MM.1S (cell line): ENCODE results near the gene VPS16.

Experiments
- DNase-seq: peaks from one replicate; pipeline ENCODE4 v3.0.0-alpha.2; 2015
- H2AFZ ChIP-seq: fragments of 300-600 bp; sonication (generic); 2 replicates; pipeline ENCODE4 v1.6.0; 2016; ENCODE audit warnings: antibody characterized with exemption, low read length
- H3F3A ChIP-seq: fragments of 300-600 bp; sonication (generic); 2 replicates; pipeline ENCODE4 v1.6.1; 2016; ENCODE audit warnings: mild to moderate bottlenecking, antibody characterized with exemption, low read length, moderate library complexity, mixed read lengths; ENCODE audit not compliant: insufficient read depth
- H3K27ac ChIP-seq: fragments of 300-600 bp; sonication (generic); 2 replicates; pipeline ENCODE4 v1.5.1; 2016; ENCODE audit warnings: mild to moderate bottlenecking, low read length
- H3K27me3 ChIP-seq: fragments of 300-600 bp; sonication (generic); replicated peaks from 2 replicates; pipeline ENCODE4 v1.6.0; 2016; ENCODE audit warnings: low read length; ENCODE audit not compliant: insufficient read depth
- H3K36me3 ChIP-seq: fragments of 300-600 bp; sonication (generic); replicated peaks from 2 replicates; pipeline ENCODE4 v1.6.1; 2016; ENCODE audit warnings: mild to moderate bottlenecking, low read length, mixed read lengths; ENCODE audit not compliant: insufficient read depth
- H3K4me1 ChIP-seq: fragments of 300-600 bp; sonication (generic); 2 replicates; pipeline ENCODE4 v1.6.1; 2016; ENCODE audit warnings: low read length, mixed read lengths
- H3K4me2 ChIP-seq: fragments of 300-600 bp; sonication (generic); 2 replicates; pipeline ENCODE4 v1.6.0; 2016; ENCODE audit warnings: low read depth, low read length
- H3K4me3 ChIP-seq: fragments of 300-600 bp; sonication (generic); 2 replicates; pipeline ENCODE4 v1.5.1; 2016; ENCODE audit warnings: low read length, mixed read lengths
- H3K79me2 ChIP-seq: fragments of 300-600 bp; sonication (generic); 2 replicates; pipeline ENCODE4 v1.6.1; 2016; ENCODE audit warnings: mixed run types, low read length, mixed read lengths
- H3K9ac ChIP-seq: fragments of 300-600 bp; sonication (generic); 2 replicates; pipeline ENCODE4 v1.6.1; 2016; ENCODE audit warnings: low read length, mixed read lengths
- H3K9me2 ChIP-seq: fragments of 300-600 bp; sonication (generic); replicated peaks from 2 replicates; pipeline ENCODE4 v1.6.1; 2016; ENCODE audit warnings: mild to moderate bottlenecking, low read length, mixed read lengths; ENCODE audit not compliant: insufficient read depth
- H3K9me3 ChIP-seq: fragments of 300-600 bp; sonication (generic); replicated peaks from 2 replicates; pipeline ENCODE4 v1.6.1; 2016; ENCODE audit warnings: mild to moderate bottlenecking, low read length, mixed read lengths; ENCODE audit not compliant: insufficient read depth
- H4K20me1 ChIP-seq: fragments of 300-600 bp; sonication (generic); 2 replicates; pipeline ENCODE4 v1.6.1; 2016; ENCODE audit warnings: mild to moderate bottlenecking, low read length, moderate library complexity, mixed read lengths; ENCODE audit not compliant: insufficient read depth
- EZH2 ChIP-seq: fragments of 300-600 bp; sonication (generic); optimal IDR thresholded peaks from 2 replicates; pipeline ENCODE3; 2017; ENCODE audit warnings: low read depth, mild to moderate bottlenecking, antibody characterized with exemption, low read length, mixed read lengths
- EZH2phosphoT487 ChIP-seq: fragments of 300-600 bp; sonication (generic); IDR thresholded peaks from 2 replicates; pipeline ENCODE4 v1.6.1; 2018; ENCODE audit warnings: antibody characterized with exemption, low read length
- TF ChIP-seq, protein P1 (sequence below): fragments of 300-600 bp; sonication (generic); IDR thresholded peaks from 2 replicates; pipeline ENCODE4 v1.5.1; 2016; ENCODE audit warnings: antibody characterized with exemption, low read length, mixed read lengths

The VPS16 gene

DNA sequence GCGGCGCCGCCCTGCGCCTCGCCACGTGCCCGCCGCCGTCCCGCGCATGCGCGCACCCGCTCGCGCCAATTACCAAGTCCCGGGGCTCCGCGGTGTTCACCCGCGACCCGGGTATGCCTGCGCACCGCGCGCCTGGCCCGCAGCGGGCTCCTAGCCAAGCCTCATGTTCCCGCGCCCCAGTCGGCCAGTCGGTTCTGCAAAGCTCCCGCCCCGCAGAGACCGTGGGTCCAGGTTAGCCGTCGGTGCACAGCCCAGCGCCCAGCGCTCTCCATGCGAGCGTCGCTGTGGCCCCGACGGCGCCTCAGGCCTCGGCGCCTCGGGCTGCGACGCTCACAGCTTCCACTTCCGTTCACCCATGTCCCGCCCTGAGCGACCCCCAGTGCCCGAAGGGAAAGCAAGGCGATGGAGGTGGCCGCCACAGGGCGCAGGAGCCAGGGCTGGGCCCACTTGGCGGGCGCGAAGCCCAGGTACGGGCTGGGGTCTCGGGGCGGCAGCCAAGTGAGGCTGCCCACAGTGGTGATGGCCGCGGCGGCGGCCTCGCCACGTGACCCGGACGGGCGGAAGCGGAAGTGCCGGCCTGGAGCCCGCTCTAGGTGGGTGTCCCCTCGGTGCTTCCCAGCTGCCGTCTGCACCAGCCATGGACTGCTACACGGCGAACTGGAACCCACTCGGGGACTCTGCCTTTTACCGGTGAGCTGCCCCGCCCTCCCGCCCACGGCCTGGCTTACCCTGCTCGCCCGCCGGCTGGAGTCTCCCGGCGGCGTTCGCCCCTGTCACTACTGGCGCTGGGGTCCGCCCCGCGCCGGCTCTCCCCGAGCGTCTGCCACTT, at the start of gene VPS16, which contains the start of gene PCED1A:
Gene VPS16, plus strand, starts transcription at position 608 of the 829 bp plus-strand sequence. Its CDS starts 30 bp downstream, at position 638.
Gene PCED1A, minus strand, starts transcription at position 518 of the 829 bp plus-strand sequence. CDS start 743 bp downstream, outside the sequence.
- H3K79me2 ChIP-seq: peaks cover 10% of the 10 kb centered on the region
- H3K4me3 ChIP-seq: peak within 1 kb of the TSS; percentile 97
- H3K4me1 ChIP-seq: peaks cover 5% of the 10 kb centered on the region; the same call in 1 of the 2 replicates
- no peaks in the 10 kb centered on the region for H3K36me3 ChIP-seq
- H3K27ac ChIP-seq: peak within 1 kb of the TSS; percentile 44; the same call in 1 of the 2 replicates
- peak within 1 kb of the TSS; percentile 97 for H2AFZ ChIP-seq
- TF ChIP-seq, protein P1, sequence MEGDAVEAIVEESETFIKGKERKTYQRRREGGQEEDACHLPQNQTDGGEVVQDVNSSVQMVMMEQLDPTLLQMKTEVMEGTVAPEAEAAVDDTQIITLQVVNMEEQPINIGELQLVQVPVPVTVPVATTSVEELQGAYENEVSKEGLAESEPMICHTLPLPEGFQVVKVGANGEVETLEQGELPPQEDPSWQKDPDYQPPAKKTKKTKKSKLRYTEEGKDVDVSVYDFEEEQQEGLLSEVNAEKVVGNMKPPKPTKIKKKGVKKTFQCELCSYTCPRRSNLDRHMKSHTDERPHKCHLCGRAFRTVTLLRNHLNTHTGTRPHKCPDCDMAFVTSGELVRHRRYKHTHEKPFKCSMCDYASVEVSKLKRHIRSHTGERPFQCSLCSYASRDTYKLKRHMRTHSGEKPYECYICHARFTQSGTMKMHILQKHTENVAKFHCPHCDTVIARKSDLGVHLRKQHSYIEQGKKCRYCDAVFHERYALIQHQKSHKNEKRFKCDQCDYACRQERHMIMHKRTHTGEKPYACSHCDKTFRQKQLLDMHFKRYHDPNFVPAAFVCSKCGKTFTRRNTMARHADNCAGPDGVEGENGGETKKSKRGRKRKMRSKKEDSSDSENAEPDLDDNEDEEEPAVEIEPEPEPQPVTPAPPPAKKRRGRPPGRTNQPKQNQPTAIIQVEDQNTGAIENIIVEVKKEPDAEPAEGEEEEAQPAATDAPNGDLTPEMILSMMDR: no peak
- no peak for TF ChIP-seq EZH2
- no peak for TF ChIP-seq EZH2phosphoT487
- no peaks in the 10 kb centered on the region for H3K27me3 ChIP-seq
- no peaks in the 10 kb centered on the region for H4K20me1 ChIP-seq
- no peaks in the 10 kb centered on the region for H3K9me2 ChIP-seq
- H3K9ac ChIP-seq: peak within 1 kb of the TSS; percentile 94
- DNase-seq: peak; percentile 82
- H3F3A ChIP-seq: no peaks in the 10 kb centered on the region
- no peaks in the 10 kb centered on the region for H3K9me3 ChIP-seq
- peak within 1 kb of the TSS; percentile 96 for H3K4me2 ChIP-seq

DNA sequence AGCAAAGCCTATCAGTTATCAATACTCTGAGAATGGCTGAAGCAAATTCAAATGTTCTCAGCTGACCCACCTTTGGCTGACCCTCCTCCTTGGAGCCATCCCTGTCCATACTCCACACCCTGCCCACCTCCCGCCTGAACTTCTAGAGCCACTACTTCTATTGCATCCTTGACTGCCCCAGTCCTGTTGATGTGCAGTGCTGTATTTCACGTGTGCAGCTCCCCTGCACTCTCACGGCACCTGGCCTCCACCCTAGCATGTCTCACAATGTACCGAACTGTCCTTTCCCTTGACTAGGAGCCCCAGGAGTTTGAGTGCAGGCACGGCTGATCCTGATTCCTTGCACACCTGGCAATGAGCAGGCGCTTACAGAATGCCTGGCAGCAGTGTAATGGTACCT, 47.1 kb upstream of the VPS16 start:
- peaks cover 42% of the 10 kb centered on the region for H3K27me3 ChIP-seq
- H4K20me1 ChIP-seq: no peaks in the 10 kb centered on the region
- no peaks in the 10 kb centered on the region for H3K9me2 ChIP-seq
- no peak overlapping the region for H3K9ac ChIP-seq
- no peak overlapping the region for H3K4me3 ChIP-seq
- no peaks in the 10 kb centered on the region for H3K9me3 ChIP-seq
- no peaks in the 10 kb centered on the region for H3F3A ChIP-seq
- no peaks in the 10 kb centered on the region for H3K36me3 ChIP-seq
- no peak overlapping the region for H2AFZ ChIP-seq
- no peak overlapping the region for H3K4me2 ChIP-seq
- TF ChIP-seq EZH2phosphoT487 (no peak), EZH2 (no peak)
- TF ChIP-seq, protein P1: no peak
- no peak overlapping the region for H3K27ac ChIP-seq
- H3K79me2 ChIP-seq: no peaks in the 10 kb centered on the region
- DNase-seq: no peak
- H3K4me1 ChIP-seq: no peaks in the 10 kb centered on the region

DNA sequence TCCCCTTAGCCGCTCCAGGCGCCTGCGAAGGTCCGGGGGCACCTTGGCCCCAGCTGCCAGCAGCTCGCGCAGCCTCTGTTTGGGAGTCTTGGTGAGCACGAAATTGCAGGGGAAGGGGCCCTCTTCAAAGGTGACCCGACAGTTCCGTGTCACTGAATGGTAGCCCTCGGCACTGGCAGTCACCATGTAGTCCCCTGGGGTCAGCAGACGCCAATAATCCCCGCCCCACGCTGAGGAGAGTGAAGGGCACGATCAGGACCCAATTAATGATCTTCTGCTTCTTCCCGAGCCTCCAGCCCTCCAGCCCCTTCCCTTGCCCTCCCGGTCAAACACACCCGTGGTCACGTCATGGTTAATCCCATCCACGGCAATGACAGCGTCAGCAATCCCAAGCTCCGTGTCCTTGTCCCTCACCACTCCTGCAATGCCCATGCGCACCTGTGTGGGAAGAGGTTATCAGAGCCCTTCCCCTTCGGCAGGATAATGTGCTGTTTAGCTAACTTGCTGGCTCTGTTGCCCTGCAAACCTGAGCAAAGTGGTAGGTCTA, 46.3 kb upstream of the VPS16 start:
- DNase-seq: no peak
- Histone ChIP-seq H3K9ac (no peak overlapping the region), H2AFZ (no peak overlapping the region), H3K4me2 (no peak overlapping the region), H3F3A (no peaks in the 10 kb centered on the region), H3K27ac (no peak overlapping the region), H3K9me3 (no peaks in the 10 kb centered on the region), H3K36me3 (no peaks in the 10 kb centered on the region), H4K20me1 (no peaks in the 10 kb centered on the region), H3K27me3 (peaks cover 50% of the 10 kb centered on the region), H3K4me1 (no peaks in the 10 kb centered on the region), H3K4me3 (no peak overlapping the region), H3K9me2 (no peaks in the 10 kb centered on the region), H3K79me2 (no peaks in the 10 kb centered on the region)
- TF ChIP-seq EZH2 (no peak), EZH2phosphoT487 (no peak)
- TF ChIP-seq, protein P1: no peak
